Activated CD4-positive, alpha-beta T cell treated with anti-CD3 and anti-CD28 coated beads for 4 hours (primary cell): ENCODE data around the gene VEGFA.

Experiments
- DNase-seq, 2 donors: peaks; one replicate each; pipeline ENCODE4 v3.0.0-alpha.2; 2020

VEGFA gene

GRCh38 chr6:43769526-43770371 lies at the start of gene VEGFA:
Gene VEGFA (plus strand): TSS chr6:43770211.
- peak; percentile 89 to 91 for DNase-seq

DNA sequence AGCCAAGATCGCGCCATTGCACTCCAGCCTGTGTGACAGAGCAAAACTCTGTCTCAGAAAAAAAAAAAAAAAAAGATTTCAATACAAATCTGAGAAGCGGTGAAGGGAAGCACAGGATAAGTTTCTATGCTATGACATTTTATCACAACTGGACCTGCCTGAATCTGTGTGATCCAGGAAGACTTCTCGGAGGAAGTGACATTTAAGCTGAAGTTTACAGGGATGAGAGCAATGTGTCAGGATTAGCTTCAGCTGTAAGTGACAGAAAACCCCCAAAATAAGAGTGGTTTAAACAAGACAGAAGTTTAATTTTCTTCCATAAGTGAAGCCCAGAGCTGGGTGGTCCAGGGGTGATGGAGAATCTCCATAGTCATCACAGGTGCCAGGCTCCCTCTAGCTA lies 49.0 kb upstream of the VEGFA start:
- DNase-seq = no peak

- no peak for DNase-seq
These were observed 47.0 kb upstream of the VEGFA start for GRCh38 chr6:43722920-43723545.

GRCh38 chr6:43723737-43724295 lies 46.2 kb upstream of the VEGFA start:
- peak; percentile 61 to 71 for DNase-seq

- DNase-seq = no peak
These were observed 45.7 kb upstream of the VEGFA start for GRCh38 chr6:43724354-43724753.

GRCh38 chr6:43724914-43725642 lies 44.9 kb upstream of the VEGFA start:
- DNase-seq = peak; percentile 60 to 80

DNA sequence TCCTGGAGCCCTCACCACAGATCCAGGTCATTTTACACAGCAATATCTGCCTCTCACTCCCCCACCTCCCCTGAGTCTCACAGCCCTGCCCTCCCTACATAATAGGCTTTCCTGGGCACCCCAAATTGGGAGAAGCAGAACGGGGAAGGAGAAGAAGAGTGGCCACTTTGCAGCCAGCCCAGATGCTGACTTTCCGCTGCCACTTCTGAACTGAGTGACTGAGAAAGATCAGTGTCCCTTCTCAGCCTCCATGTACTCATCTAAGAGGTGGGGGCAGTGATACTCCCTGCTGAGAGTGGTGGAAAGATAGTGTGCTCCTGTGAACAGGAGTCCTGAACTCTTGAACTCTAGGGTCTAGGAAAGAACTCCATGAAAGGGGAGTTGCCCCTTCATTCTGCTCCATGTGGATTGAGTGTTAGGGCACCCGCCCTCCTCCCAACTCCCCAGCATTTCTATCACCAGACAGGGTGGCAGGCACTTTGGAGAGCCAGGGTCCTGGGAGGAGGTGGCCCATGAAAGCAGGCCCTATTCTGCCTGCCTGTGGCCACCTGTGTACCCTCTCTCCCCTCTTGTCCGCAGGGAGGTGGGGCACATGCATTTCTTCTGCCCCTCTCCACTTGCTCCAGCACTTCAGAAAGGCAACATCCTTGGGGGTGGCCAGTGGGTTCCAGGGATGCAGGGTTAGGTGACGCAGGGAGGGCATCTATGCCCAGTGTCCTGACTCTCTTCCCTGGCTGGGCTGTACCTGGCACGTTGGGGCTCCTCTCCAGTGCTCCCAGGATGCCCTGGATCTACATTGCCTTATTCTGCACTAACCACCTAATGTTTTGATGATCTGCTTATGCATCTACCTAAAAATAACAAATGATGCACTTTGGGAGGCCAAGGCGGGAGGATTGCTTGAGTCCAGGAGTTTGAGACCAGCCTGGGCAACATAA lies 44.1 kb upstream of the VEGFA start:
- DNase-seq = no peak

DNA sequence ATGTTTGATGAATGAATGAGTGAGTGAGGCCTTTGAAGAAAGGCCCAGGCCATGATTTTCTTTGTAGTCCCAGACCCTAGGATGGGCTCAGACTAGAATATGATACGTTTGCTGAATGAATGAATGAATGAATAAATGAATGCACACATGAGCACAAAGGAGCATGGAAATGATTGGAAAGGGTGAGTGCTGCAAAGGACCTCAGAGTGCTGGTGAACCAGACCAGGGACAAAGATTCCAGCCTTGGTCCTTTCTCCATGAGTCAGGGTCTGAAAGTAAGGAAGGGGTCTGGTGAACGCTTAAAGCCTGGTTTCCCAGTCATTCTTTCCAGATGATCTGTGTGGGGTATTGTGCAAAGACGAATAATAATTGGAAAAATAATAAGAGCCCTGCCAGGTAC lies 42.4 kb upstream of the VEGFA start:
- no peak for DNase-seq

GRCh38 chr6:43728586-43728985 lies 41.4 kb upstream of the VEGFA start:
- DNase-seq = no peak

DNA sequence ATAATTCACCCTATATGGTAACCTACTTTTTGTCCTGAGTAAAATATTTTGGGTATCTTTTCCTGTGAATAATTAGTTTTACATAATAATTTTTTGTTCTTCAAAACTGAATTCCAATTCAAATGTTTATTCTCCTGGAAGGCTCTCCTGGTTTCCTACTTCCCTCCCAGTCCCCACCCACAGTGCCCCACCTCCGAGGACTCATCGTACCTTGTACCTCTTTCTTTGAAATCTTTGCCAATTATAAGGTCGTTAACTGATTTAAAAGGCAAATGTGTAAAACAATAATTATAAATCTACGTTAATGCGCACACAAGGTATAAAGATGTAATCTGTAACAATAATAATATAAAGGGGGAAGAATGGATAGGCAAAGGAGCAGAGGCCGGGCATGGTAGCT lies 40.5 kb upstream of the VEGFA start:
- DNase-seq = no peak

DNA sequence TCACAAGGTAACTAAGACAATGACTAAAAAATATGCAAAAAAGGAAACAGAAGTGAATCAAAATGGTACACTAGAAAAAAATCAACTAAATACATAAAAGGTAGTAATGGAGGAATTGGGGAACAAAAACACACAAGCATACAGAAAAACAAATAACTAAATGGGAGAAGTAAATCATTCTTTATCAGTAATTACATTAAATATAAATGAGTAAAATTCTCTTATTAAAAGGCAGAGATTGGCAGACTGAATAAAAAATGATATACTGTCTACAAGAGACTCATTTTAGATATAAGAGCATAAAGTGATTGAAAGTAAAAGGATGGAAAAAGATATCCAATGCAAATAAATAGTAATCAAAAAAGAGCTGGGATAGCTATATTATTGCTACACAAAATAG lies 39.4 kb upstream of the VEGFA start:
- DNase-seq = no peak

DNA sequence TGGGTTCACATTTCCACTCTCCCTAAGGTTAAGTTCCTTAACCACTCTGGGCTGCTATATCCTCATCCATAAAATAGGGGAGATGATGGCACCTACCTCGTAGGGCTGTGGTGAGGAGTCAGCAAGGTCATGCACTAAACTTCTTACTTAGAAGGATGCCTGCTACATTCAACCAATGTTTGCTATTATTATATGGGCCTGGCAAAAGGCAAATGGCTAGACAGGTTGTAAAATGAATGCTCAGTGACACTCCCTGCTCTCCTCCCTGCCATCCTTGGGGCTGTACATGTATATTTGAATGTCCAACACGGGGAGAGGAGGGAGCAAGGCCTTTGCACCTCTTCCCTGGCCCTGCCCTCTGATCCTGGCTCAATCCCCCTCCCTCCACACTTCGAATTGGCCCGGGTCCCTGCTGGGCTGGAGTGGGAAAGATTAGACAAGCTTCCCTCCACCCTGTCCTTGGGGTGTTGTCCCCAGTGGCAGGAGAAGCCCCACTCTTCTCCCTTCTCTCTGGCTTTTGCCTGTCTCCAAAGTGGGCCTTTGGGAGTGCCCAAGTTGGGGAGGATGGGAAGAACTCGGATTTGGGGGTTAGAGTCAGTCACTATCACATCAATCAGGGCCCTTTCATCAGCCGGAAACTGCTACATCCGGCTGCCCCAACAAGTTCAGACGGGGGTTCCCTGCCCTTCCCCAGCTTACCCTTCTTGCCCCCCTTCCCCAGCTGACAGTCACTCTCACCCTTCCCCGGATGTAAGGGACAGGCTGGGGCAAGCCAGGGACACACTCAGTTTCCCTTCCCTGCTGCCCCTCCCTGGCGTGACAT lies 36.3 kb upstream of the VEGFA start:
- peak; percentile 38 to 55 for DNase-seq

DNA sequence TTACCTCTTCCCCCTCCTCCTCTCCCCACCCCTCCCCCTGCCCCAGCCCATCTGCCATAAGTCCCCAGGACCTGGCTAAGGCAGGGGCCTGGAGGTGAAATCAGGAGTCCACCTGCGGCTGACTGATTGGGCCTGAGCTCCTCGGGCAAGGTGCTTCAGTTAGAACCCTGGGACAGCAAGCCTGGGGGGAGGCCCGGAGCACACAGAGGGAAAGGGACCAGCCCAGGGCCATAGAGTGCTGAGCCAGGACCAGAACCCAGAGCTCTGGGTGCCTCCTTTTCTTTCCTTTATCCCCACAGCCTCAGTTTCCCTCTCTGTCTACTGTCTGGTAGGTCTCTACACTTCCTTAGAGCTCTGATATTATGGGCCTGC lies 35.7 kb upstream of the VEGFA start:
- no peak for DNase-seq

- DNase-seq = no peak
These were observed 34.3 kb upstream of the VEGFA start for GRCh38 chr6:43735642-43736199.

GRCh38 chr6:43736211-43736786 lies 33.7 kb upstream of the VEGFA start:
- no peak for DNase-seq

- DNase-seq = no peak
These were observed 33.2 kb upstream of the VEGFA start for GRCh38 chr6:43736844-43737243.

- no peak for DNase-seq
These were observed 32.5 kb upstream of the VEGFA start for GRCh38 chr6:43737272-43738081.

DNA sequence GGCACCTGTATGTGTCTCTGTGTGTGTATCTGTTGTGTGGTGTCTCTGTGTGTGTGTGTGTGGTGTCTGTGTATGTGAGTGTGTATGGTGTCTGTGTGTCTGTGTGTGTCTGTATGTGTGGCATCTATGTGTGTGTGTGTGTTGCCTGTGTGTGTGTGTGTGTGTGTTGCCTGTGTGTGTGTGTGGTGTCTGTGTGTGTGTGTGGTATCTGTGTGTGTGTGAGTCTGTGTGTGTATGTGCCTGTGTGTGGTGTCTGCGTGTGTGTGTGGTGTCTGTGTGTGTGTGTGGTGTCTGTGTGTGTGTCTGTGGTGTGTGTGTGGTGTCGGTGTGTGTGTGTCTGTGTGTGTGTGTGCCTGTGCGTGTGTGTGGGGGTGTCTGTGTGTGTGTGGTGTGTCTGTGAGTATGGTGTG lies 31.7 kb upstream of the VEGFA start:
- DNase-seq = no peak

DNA sequence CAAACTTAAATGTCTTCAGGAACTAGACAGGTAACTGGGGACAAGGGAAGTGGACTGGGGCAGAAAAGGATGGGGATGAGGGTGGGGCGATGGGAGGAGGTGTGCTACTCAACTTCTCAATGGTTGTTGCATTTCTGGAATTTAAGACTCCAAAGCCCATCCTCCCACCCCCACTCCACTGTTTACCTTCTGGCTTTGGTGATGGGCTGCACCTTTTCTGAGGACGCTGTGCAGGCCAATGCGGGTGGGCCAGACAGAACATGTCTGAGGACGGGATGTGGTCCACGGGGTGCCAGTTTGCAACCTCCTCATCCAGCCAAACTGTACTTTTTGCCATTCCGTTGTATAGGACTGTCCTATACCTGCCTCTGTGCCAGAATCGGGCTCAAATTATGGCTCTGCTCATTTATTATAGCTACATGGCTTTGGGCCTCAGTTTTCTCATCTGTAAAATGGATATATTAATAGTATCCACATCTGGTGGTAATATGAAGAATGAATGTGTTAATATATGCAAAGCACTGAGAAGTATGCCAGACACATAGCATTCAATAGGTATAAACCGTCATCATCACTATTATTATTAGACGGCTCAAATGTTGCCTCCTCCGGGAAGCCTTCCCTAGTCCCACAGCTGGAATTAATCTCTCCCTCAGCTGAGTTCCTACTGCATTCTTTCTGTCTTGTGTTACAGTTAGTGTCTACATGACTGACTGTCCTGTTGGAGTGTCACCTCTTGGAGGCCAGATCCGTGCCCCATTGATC lies 31.0 kb upstream of the VEGFA start:
- no peak for DNase-seq
